Measurements from ENCODE around the gene DYNLT2B.

GRCh38 chr3:196339044-196339443, 21.0 kb upstream of the DYNLT2B start:
- TF ChIP-seq POLR2AphosphoS5 (IDR thresholded peaks at IDR 0.05; ENCODE audit: borderline replicate concordance, low read depth, low read length) = no peak
- no peak for TF ChIP-seq EZH2 (IDR thresholded peaks at IDR 0.05)

Measured in SK-N-MC (cell line).